ENCODE results near the gene CDH2. TPM values are rescaled to one million over a fixed set of nuclear protein-coding genes. Genes with fewer than 3 reads are reported as not detected.

Gene CDH2
- total RNA-seq, 1 experiment from 2014 or later: 6.4 TPM

DNA sequence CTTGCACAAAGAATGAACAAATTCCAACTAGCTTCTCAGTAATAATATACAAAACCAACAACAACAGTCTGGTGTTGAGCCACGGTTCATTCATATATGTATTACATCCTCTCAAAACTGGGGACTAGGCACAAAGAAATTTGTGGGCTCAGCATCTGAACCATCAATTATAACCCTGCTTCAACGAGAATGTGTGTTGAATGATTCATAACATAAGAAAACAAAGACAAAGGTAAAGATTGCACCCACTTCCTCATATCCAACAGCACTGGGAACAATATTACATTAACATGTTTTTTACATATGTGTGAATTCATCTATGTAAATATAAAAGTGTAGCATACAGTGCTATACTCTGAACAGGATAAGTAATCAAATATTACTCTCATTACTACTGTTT lies 144.8 kb downstream of the CDH2 start:
- peaks cover 10% of the 10 kb centered on the region for H3K4me1 ChIP-seq (replicated peaks; ENCODE audit: insufficient read depth)
- no peaks in the 10 kb centered on the region for H3K36me3 ChIP-seq (ENCODE audit: low read depth)
- DNase-seq: peak in 1 of 2 experiments; percentile 37
- ChIA-PET CTCF (no interaction called here), POLR2A (ENCODE audit: unreplicated experiment) (no interaction called here)
- no peak overlapping the region for H3K4me3 ChIP-seq
- intact Hi-C loops (cut with micrococcal nuclease; ENCODE audit: unreplicated experiment): no loop called here
- no peak overlapping the region for H2AFZ ChIP-seq
- no TSS peak for BruUV-seq (replicated peaks)
- no peaks in the 10 kb centered on the region for H3K9me2 ChIP-seq (ENCODE audit: insufficient read depth)
- no peaks in the 10 kb centered on the region for H3K9me3 ChIP-seq (ENCODE audit: insufficient read depth, low read depth)
- H3K79me2 ChIP-seq (ENCODE audit: low read depth): no peaks in the 10 kb centered on the region
- no peaks in the 10 kb centered on the region for H3F3A ChIP-seq (ENCODE audit: insufficient read depth, low read depth)
- no peaks in the 10 kb centered on the region for H4K20me1 ChIP-seq (ENCODE audit: insufficient read depth)
- H3K27ac ChIP-seq: no peak overlapping the region
- TF ChIP-seq EZH2 (IDR thresholded peaks at IDR 0.05; ENCODE audit: low read depth): no peak
- TF ChIP-seq, protein P1, sequence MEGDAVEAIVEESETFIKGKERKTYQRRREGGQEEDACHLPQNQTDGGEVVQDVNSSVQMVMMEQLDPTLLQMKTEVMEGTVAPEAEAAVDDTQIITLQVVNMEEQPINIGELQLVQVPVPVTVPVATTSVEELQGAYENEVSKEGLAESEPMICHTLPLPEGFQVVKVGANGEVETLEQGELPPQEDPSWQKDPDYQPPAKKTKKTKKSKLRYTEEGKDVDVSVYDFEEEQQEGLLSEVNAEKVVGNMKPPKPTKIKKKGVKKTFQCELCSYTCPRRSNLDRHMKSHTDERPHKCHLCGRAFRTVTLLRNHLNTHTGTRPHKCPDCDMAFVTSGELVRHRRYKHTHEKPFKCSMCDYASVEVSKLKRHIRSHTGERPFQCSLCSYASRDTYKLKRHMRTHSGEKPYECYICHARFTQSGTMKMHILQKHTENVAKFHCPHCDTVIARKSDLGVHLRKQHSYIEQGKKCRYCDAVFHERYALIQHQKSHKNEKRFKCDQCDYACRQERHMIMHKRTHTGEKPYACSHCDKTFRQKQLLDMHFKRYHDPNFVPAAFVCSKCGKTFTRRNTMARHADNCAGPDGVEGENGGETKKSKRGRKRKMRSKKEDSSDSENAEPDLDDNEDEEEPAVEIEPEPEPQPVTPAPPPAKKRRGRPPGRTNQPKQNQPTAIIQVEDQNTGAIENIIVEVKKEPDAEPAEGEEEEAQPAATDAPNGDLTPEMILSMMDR (conservative IDR thresholded peaks at IDR 0.05): no peak
- H3K27me3 ChIP-seq (ENCODE audit: insufficient read depth, low read depth): no peaks in the 10 kb centered on the region
- peak overlapping the region; percentile 19; the same call in 1 of the 2 replicates for H3K4me2 ChIP-seq

DNA sequence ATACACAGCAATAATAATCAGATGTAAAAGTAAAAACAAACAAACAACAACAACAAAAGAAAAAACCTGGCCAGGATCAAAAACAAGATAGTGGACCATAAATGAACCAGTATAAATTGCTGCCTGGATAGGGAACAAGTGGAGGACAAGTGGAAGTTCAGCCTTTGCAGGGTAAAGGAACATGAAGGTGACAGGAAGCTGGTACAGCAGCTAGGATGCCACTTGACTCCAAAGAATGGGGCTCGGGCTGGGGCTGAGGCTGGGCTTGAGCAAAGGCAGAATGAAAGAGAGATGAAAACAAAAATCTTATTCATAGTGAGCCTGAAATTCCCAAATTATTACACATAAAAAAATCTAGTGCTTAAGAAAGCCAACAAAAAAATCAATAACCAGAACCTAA lies 146.5 kb downstream of the CDH2 start:
- Histone ChIP-seq H2AFZ (no peak overlapping the region), H3F3A (ENCODE audit: insufficient read depth, low read depth) (no peaks in the 10 kb centered on the region), H3K79me2 (ENCODE audit: low read depth) (no peaks in the 10 kb centered on the region), H3K27me3 (ENCODE audit: insufficient read depth, low read depth) (no peaks in the 10 kb centered on the region), H3K4me2 (no peak overlapping the region), H3K9me3 (ENCODE audit: insufficient read depth, low read depth) (no peaks in the 10 kb centered on the region), H3K27ac (no peak overlapping the region), H3K9me2 (ENCODE audit: insufficient read depth) (no peaks in the 10 kb centered on the region), H3K36me3 (ENCODE audit: low read depth) (no peaks in the 10 kb centered on the region), H3K4me3 (no peak overlapping the region), H4K20me1 (ENCODE audit: insufficient read depth) (no peaks in the 10 kb centered on the region), H3K4me1 (replicated peaks; ENCODE audit: insufficient read depth) (peaks cover 10% of the 10 kb centered on the region)
- ChIA-PET POLR2A (ENCODE audit: unreplicated experiment) (no interaction called here), CTCF (no interaction called here)
- TF ChIP-seq EZH2 (IDR thresholded peaks at IDR 0.05; ENCODE audit: low read depth): no peak
- TF ChIP-seq, protein P1 (conservative IDR thresholded peaks at IDR 0.05): no peak
- no peak for DNase-seq
- BruUV-seq (replicated peaks): no TSS peak
- intact Hi-C loops (cut with micrococcal nuclease; ENCODE audit: unreplicated experiment): no loop called here

GRCh38 chr18:28027755-28028154 lies 149.2 kb downstream of the CDH2 start:
- H3K79me2 ChIP-seq (ENCODE audit: low read depth): no peaks in the 10 kb centered on the region
- CTCF ChIA-PET: no interaction called here
- BruUV-seq (replicated peaks): no TSS peak

More at GRCh38 chr18:28027755-28028154, 149.2 kb downstream of the CDH2 start:
- Histone ChIP-seq H2AFZ (no peak overlapping the region), H4K20me1 (ENCODE audit: insufficient read depth) (no peaks in the 10 kb centered on the region), H3K27ac (no peak overlapping the region), H3K4me1 (replicated peaks; ENCODE audit: insufficient read depth) (peaks cover 10% of the 10 kb centered on the region), H3K9me2 (ENCODE audit: insufficient read depth) (no peaks in the 10 kb centered on the region), H3K4me2 (no peak overlapping the region), H3K9me3 (ENCODE audit: insufficient read depth, low read depth) (no peaks in the 10 kb centered on the region), H3K36me3 (ENCODE audit: low read depth) (no peaks in the 10 kb centered on the region), H3K27me3 (ENCODE audit: insufficient read depth, low read depth) (no peaks in the 10 kb centered on the region), H3F3A (ENCODE audit: insufficient read depth, low read depth) (no peaks in the 10 kb centered on the region), H3K4me3 (no peak overlapping the region)
- POLR2A ChIA-PET (ENCODE audit: unreplicated experiment): no interaction called here
- intact Hi-C loops (cut with micrococcal nuclease; ENCODE audit: unreplicated experiment): no loop called here
- no peak for TF ChIP-seq EZH2 (IDR thresholded peaks at IDR 0.05; ENCODE audit: low read depth)
- TF ChIP-seq, protein P1 (conservative IDR thresholded peaks at IDR 0.05): no peak
- DNase-seq: no peak
